HG02588 (cell line): ENCODE measurements around the gene PBX2.
"Not testable (repeated sequence)": the region's sequence is repeated elsewhere in the genome, so short reads cannot be mapped to it uniquely, and the experiment has no call there.

Experiments
- ATAC-seq: cut with Tn5 transposase; IDR thresholded peaks from one replicate; pipeline ENCODE4 v1.9.1; 2021; ENCODE audit warnings: mild to moderate bottlenecking, moderate library complexity; ENCODE audit not compliant: unreplicated experiment

The PBX2 gene

DNA sequence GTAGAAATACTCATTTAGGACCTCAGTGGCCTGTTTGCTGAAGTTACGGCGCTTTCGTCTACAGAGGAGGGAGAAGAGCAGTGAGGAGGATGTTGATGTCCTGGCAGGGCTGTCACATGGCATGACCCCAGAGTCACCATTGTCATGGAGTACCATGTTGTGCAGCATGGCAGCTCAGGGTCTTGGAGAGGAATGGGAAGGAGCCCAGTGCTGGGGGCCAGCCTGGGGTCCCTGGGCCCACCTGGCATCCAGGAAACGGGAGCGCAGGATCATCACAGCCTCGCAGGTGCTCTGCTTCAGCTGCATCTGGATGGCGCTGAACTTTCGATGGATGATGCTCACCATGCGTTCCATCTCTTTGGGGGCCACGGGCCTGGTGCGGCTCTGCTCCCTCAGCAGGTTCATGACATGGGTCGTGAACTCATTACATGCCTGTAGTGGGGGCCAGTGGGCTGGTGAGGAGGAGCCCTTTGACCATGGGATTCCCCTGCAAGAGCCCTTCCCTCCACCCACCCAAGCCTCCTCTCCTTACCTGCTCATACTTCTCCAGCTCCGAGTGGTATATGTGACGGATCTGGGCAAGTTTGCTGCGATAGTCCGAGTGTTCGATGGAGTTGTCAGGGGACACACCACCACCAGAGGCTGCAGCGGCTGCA lies 2.1 kb downstream of the PBX2 start:
- ATAC-seq = not testable (repeated sequence)

GRCh38 chr6:32187009-32187709 lies 2.8 kb downstream of the PBX2 start:
- ATAC-seq = no peak

- ATAC-seq = not testable (repeated sequence)
These were observed 3.7 kb downstream of the PBX2 start for GRCh38 chr6:32186151-32186840.

GRCh38 chr6:32185681-32186131 lies 4.3 kb downstream of the PBX2 start:
- ATAC-seq = not testable (repeated sequence)

DNA sequence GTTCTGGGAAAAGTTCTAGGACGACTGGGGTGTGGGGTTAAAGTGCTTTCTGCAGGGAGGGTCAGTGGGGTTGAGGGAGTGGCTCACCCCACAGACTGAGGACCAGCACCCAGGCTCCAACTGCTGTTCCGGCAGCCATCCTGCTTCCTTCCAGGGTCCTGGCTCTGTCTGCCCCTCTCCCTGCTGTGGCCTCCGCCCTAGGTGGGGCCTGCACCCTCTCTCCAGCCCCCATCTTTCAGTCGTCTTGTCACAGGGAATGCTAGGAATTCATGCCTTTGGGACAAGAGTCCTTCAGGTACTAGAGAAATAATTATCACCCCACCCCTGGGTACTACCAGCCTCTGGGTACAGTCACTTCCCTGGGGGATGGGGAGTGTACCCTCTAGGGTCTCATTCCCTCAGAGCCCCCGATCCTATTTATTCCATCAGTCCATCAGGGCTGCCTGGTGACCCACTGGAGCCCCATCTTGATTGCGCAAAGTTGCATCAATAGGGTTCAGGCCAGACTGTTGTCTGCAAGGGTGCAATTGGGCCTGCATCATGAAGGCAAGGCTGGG lies 5.8 kb downstream of the PBX2 start, which contains the start of gene AGER:
Gene AGER, minus strand, starts transcription at position 170 of the 557 bp plus-strand sequence. Its CDS starts 31 bp downstream, at position 139.
- ATAC-seq = no peak

GRCh38 chr6:32183483-32184083 lies 6.4 kb downstream of the PBX2 start:
- no peak for ATAC-seq

GRCh38 chr6:32183030-32183429 lies 7.0 kb downstream of the PBX2 start:
- ATAC-seq = no peak

GRCh38 chr6:32182555-32182981 lies 7.4 kb downstream of the PBX2 start:
- ATAC-seq = no peak

GRCh38 chr6:32181915-32182529 lies 8.0 kb downstream of the PBX2 start:
- no peak for ATAC-seq

GRCh38 chr6:32181148-32181702 lies 8.8 kb downstream of the PBX2 start:
- ATAC-seq = no peak

- no peak for ATAC-seq
These were observed 10.1 kb downstream of the PBX2 start for GRCh38 chr6:32179766-32180405.

- no peak for ATAC-seq
These were observed 11.2 kb downstream of the PBX2 start for GRCh38 chr6:32178547-32179440.

DNA sequence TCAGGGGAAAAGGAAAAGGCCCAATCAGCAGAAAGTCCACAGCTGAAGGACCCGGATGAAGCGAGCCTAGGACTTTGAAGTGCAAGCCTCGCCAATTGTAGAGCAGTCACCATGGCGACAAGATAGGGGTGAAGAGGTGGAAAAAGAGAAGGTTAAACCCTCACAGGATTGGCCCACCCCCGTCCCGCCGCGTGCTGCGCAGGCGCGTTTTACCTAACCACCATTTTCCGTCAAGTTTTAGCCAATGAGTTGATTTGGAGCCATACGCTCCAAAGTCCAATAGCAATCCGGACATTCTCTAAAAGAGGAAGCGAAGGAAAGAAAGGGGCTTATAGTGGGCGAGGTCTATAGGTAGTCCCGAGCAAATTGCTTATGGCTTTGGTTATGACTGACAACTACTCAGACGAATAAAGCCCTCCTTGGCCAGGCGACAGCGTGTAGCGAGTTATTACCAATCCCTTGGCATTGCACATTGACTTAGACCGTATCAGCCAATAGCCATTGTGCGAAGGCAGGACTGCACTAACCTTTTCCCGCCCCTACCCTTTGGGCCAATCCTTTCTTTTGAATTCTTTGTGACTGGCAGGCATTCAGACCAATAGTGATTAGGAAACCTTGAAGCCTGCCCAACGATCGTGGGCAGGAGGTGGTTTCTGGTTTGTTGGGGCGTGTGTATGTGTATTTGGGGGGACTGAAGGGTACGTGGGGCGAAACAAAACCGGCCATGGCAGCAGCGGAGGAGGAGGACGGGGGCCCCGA lies 12.0 kb downstream of the PBX2 start, which contains the start of gene RNF5:
Gene RNF5, plus strand, starts transcription at position 618 of the 759 bp plus-strand sequence. Its CDS starts 107 bp downstream, at position 725.
- ATAC-seq = peak; percentile 75

DNA sequence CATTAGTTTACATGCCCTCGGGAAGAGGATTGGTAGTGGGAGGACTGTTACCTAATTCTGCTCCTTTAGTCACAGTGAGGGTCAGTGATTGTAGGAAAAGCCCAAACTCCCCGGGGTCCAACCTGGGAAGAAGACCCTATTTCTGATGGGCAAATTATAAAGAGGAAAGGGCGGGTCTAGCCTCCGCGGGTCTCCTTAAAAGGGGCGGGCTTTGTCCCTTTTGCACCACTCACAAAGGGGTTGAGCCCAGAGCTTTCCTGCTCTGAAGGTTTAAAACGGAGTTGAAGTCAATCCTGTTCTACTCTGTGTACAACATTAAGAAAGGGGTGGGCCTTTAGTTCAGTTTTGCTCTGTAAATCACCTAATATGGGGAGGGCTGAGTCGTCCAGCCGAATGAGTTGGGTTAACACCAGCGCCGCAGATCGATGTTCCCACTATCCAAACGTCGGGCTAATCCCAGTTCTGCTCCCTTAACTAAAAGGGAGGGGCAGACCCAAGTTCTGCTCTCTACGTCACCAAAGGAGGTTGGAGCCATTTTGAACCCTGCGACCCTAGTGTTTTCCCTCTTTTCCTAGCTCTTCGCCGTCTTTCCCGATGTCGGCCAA lies 12.7 kb downstream of the PBX2 start:
- no peak for ATAC-seq

GRCh38 chr6:32176476-32177182 lies 13.4 kb downstream of the PBX2 start:
- ATAC-seq = no peak

DNA sequence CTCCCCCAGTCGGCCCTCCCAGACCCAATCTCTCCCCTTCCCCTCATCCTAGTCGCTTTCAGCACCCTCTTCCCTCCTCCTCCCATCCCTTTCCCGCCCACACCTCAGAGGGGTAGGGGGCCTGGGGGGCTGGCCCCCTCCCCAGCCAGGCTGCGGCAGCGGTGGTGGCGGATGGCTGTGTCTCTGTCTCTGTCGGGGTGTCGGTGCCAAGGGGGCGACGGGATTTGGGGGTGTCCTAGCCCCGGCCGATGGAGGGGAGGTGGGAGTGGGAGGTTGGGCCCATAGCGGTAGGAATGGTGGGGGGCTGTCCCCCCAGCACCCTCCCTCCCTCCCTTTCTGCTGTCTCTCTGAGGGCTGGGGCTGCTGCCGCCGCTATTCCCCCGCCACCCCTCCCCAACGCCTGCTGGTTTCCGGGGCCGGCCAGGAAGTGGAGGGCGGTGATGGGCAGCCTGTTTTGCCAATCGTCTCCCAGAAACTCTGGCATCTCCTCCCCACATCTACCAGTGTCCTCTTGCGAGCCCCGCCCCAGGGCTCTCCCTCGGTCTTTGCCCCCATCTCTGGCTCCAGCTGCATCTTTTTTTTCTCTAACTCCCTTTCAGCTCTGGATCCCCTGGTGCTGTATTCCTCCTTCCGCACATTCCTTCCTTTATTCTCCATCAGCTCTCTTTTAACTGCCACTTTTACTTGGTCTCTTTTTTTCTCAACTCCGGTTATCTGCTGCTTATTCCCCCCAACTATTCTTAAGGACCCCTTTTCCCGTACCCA lies 14.1 kb downstream of the PBX2 start, which contains the start of gene AGPAT1:
Gene AGPAT1, minus strand, starts transcription at position 374 of the 765 bp plus-strand sequence. CDS start 4,588 bp downstream, outside the sequence.
- ATAC-seq = peak; percentile 34
